GM08714 (cell line): ENCODE data around the gene GRIP2.

Experiments
- H3K4me3 ChIP-seq: fragments of 200-500 bp; sonication (Bioruptor generic); 2 replicates; pipeline ENCODE4 v1.5.1; 2014; ENCODE audit warnings: mild to moderate bottlenecking, low read length, inconsistent platforms
- ZNF274 ChIP-seq: IDR thresholded peaks from 2 replicates; pipeline ENCODE4 v1.6.1; 2012; ENCODE audit warnings: mild to moderate bottlenecking, low read depth, low read length

Gene GRIP2

GRCh38 chr3:14464141-14464465, 76.0 kb downstream of the GRIP2 start:
- TF ChIP-seq ZNF274 = no peak
- no peak overlapping the region for H3K4me3 ChIP-seq

DNA sequence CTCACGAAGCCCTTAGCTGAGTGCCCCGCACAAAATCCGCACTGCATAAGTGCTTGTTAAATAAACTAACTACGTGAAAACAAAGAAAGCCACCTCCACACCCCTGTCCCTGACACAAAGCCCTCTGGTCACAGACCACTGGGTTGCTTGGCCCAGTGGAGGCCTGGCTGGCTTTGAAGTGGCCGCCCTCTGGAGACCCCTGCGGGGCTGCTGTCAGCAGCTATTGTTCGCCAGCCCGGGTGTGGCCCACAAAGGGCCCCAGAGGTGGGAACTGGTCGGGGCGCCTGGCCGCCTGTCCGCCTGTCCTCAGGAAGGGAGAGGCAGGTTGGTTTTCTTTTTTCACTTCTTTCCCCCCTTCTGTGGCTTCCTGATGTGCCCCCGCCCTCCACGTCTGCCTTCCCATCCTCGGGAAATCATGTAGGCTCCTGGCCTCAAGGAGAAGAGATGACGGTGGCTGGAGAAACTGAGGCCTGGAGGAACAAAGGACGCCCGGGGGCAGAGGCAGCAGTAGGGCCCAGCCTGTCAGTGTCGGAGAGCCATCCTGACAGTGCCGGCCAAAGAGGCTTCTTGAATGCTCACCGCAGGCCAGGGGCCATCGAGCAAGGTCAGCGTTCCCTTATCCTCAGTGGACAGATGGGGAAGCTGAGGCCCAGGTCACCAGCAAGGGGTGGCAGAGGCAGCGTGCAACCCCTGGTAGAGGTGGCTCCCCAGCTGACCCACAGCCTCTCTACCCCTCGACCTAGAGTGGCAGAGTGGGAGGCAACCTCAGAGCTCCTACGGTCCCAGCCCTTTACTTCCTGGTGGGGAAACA, 76.6 kb downstream of the GRIP2 start:
- no peak overlapping the region for H3K4me3 ChIP-seq
- TF ChIP-seq ZNF274 = no peak

DNA sequence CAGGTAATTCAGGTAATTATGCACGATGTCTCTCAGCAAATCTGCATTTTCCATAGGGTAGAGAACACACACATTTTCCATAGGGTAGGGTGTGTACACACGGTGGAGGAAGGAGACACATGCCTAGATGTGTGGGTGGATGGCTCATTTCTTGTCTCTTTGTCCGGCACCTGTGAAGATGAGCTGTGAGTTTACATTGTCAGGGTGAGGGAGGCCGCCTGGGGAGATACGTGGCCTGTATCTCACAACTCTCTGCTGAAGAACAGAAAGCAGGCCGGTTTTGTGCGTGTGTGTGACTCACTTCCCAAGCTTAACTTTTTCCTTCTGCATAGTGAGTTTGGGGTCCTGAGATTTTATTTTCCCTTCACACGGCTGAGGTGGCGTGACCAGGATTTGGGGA, 77.4 kb downstream of the GRIP2 start:
- no peak overlapping the region for H3K4me3 ChIP-seq
- TF ChIP-seq ZNF274 = no peak

DNA sequence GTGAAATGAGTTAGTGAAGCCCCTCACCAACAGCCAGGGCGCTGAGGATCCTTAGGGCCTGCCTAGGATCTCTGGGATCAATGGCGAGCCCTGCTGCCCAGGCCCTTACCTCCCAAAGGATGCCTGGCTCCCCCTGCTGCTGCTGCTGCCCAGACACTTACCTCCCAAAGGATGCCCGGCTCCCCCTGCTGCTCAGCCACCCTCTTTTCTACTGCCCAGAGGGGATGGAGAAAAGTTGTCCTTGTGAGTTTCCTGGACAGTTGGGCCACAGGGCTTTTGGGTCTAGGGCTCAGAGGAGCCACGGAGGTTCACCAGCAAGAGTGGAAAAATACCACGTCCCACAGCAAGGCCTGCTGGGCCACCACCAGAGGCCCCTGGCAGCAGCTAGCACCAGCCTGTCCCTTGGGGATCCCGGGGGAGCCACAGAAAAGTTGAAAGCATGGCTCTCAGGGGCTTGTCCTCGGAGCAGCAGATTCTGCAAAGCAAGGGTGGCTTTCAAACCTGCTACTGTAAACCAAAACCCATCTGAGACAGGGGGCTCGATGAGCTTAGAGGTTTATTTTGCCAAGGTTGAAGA, 78.3 kb downstream of the GRIP2 start:
- TF ChIP-seq ZNF274 = no peak

DNA sequence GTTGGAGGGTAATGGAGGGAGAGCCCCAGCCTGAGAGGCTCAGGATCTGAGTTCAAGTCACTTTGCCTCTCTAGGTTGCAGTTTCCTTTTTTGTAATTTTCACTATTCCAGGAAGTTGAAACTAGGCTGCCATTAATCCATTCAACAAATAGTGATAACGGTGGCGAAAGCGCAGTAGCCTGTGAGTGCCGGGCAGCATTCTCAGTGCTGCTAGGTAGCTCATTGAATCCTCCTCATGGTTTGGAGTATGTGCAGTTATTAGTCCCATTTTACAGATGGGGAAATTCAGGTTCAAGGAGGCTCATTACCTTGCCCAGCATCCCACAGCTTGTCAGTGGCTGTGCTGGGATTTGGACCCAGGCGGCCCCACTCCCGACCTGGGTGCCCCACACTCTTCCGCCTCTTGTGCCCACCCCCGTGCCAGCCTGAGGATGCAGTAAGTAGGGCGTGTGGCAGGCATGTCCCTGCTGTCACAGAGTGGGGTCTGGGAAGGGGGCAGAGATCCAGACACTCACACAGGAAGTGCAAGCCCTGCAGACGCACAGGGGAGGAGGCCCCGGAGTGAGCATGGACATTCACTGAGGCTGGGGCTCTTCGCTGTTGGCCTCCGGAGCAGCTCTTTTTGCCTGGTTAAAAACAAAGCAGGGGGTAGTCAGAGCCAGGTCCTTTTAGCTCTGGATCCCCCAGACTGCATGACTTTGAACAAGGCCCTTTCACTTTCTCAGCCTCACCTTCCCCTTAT, 79.0 kb downstream of the GRIP2 start:
- H3K4me3 ChIP-seq = no peak overlapping the region
- TF ChIP-seq ZNF274 = no peak

More for the DNA sequence above, 78.3 kb downstream of the GRIP2 start:
- H3K4me3 ChIP-seq = no peak overlapping the region

DNA sequence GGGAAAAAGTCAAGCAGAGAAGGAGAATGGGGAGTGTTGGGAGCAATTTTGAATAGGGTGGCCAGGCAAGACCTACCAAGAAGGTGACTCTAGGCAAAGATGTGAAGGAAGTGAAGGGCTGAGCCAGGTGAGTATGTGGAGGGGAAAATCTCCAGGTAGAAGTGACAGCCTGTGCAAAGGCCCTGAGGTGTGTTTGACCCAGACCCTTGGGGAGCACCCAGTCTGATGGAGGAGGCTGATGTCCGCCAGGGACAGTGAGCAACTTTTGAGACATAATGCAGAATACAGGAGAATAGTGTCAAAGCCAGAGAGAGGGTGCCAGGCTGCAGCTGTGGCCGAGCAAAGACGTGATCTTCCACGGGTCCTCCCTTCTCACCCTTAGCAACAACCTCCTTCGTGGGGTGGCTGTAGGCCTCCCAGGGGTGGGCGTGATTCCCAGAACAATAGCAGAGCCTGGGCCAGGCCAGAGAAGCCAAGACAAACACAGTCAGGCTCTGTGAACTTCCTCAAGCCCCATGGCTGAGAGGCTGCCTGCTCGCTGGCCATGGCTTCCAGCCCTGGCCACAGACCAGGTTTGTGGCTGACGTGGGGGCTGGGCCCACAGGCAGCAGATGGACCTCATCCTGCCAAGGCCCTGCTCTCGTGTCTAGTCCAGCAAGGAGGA, 79.7 kb downstream of the GRIP2 start:
- TF ChIP-seq ZNF274 = no peak
- no peak overlapping the region for H3K4me3 ChIP-seq

DNA sequence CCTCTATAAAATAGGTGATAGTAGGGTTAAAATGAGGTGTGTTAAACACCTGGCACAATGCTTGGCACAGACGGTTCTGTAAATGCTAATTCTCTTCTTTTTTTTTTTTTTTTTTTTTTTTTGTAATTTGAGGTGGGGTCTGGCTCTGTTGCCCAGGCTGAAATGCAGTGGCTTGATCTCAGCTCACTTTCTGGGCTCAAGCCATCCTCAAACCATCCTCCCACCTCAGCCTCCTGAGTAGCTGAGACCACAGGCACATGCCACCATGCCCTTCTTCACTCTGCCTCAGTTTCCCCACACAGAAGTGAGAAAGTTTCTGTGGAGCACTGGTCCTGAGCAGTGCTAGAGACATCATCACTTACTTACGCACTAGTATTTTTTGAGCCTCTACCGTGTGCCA, 80.4 kb downstream of the GRIP2 start:
- no peak for TF ChIP-seq ZNF274
- H3K4me3 ChIP-seq = no peak overlapping the region

DNA sequence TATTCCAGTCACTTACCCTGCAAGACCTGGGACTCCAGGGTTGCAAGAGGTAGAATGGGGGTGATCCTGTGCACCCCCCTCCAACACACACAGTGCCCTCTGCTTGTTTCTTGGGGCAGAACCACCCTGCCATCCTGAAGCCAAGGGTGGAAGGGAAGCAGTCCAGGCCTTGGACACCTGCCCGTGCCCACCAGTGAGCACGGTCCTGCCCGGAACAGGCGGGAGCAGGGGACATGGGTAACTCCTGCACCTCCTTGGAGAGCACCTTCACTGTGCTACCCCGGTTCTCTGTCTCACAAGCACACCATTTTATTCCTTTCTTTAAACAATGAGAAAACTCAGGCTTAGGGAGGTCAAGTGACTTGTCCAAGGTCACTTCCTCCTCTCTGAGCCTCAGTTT, 80.8 kb downstream of the GRIP2 start:
- TF ChIP-seq ZNF274 = no peak
- no peak overlapping the region for H3K4me3 ChIP-seq

- no peak for TF ChIP-seq ZNF274
- no peak overlapping the region for H3K4me3 ChIP-seq
Measured at GRCh38 chr3:14458434-14459275, 81.5 kb downstream of the GRIP2 start.

DNA sequence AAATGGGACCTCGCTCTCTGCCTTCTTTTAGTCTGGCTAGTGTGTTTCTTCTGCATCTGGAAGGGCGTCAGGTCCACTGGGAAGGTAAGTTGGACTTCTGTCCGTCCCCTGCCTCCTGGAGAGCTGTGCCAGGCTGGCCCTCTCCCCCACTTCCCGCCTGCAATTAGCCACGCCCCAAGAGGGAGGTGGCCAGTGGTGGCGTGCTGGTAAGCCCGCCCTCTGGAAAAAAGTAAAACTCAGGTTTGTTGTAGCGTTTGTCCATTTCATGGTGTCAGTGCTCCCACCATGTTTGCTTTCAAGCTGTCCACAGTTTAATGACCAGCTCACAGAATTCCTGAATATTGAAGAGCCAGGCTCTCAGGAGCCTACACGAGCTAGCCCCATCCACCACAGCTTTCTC, 82.1 kb downstream of the GRIP2 start:
- TF ChIP-seq ZNF274 = no peak
- no peak overlapping the region for H3K4me3 ChIP-seq

DNA sequence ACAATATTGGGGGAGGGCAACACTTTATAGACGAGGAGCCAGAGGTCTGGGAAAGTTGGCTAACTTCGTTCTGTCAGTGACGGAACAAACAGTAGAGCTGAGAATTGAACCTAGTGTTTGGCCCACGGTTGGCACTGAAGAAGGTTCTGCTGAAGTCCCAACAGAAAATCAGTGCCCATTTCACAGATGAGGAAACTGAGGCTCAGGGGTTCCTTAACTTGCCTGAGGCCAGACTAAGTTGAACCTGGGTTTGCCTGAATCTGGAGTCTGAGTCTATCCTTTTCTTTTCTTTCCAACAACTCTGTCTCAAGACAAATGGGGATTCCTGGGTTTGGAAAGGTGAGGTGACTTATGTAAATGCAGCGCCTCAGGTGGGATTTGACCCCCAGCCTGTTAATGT, 82.7 kb downstream of the GRIP2 start:
- H3K4me3 ChIP-seq = no peak overlapping the region
- no peak for TF ChIP-seq ZNF274

- TF ChIP-seq ZNF274 = no peak
- H3K4me3 ChIP-seq = no peak overlapping the region
Measured at GRCh38 chr3:14456794-14457193, 83.3 kb downstream of the GRIP2 start.

GRCh38 chr3:14455571-14456317, 84.4 kb downstream of the GRIP2 start:
- H3K4me3 ChIP-seq = no peak overlapping the region
- TF ChIP-seq ZNF274 = no peak
